H1 (cell line): Measurements from ENCODE around the gene GULP1. TPM values are rescaled to one million over a fixed set of nuclear protein-coding genes. Genes with fewer than 3 reads are reported as not detected.

Experiments
- CTCF ChIA-PET: fragments of 300-600 bp; sonication (Branson Sonifier 250); formaldehyde crosslinking; loops from one replicate; lab custom pipeline; 2021; ENCODE audit not compliant: partially characterized antibody; lab: Charles Lee
- POLR2A ChIA-PET: fragments of 300-600 bp; sonication (Branson Sonifier 250); formaldehyde crosslinking; loops from one replicate; lab custom pipeline; 2021; ENCODE audit warnings: inconsistent platforms; ENCODE audit not compliant: partially characterized antibody; lab: Charles Lee
- DNase-seq, 2 experiments: peaks; one replicate each; pipeline versions ENCODE4 v3.0.0 to v3.0.0-alpha.2; 2010 to 2022; ENCODE audit warnings: low spot score in 2 of 2, low read depth in 1 of 2, mixed read lengths in 1 of 2
- FAIRE-seq: peaks from 2 replicates; lab custom pipeline; 2011; peaks lifted over from hg19 to GRCh38; lab: Jason Lieb, UNC
- H2AFZ ChIP-seq: 2 replicates; pipeline ENCODE4 v1.8.1; 2012; ENCODE audit warnings: low read length, inconsistent platforms
- H2AK5ac ChIP-seq: 2 replicates; pipeline ENCODE4 v1.6.1; 2013; ENCODE audit warnings: low read depth, low read length
- H2BK120ac ChIP-seq: replicated peaks from 2 replicates; pipeline ENCODE3; 2013; ENCODE audit warnings: low read depth, low read length, inconsistent platforms
- H2BK12ac ChIP-seq: 2 replicates; pipeline ENCODE4 v1.6.1; 2013; ENCODE audit warnings: low read depth, low read length
- H2BK15ac ChIP-seq: 2 replicates; pipeline ENCODE4 v1.6.1; 2013; ENCODE audit warnings: low read length
- H2BK20ac ChIP-seq: 2 replicates; pipeline ENCODE4 v1.6.1; 2013; ENCODE audit warnings: low read length
- H2BK5ac ChIP-seq: 2 replicates; pipeline ENCODE4 v1.6.1; 2013; ENCODE audit warnings: low read depth, low read length
- H3K14ac ChIP-seq: 2 replicates; pipeline ENCODE4 v1.6.1; 2013; ENCODE audit warnings: inconsistent platforms; ENCODE audit not compliant: insufficient read length
- H3K18ac ChIP-seq: 2 replicates; pipeline ENCODE4 v1.6.1; 2013; ENCODE audit warnings: low read length; ENCODE audit errors: extremely low read depth
- H3K23ac ChIP-seq: 2 replicates; pipeline ENCODE4 v1.6.1; 2013; ENCODE audit warnings: inconsistent platforms; ENCODE audit not compliant: insufficient read length
- H3K23me2 ChIP-seq: 2 replicates; pipeline ENCODE4 v1.6.1; 2013; ENCODE audit warnings: low read depth, low read length
- H3K27ac ChIP-seq: 2 replicates; pipeline ENCODE4 v1.6.1; 2011; ENCODE audit warnings: low read depth, low read length, inconsistent platforms
- H3K27me3 ChIP-seq, 4 experiments: replicated peaks in 1 of 4; 1 replicate in 1 of 4; 2 replicates in 3 of 4; pipeline versions ENCODE4 v1.6.1 to v1.8.1; 2011 to 2013; ENCODE audit warnings: low read length in 3 of 4, mild to moderate bottlenecking in 3 of 4, inconsistent platforms in 2 of 4, mixed read lengths in 2 of 4, moderate library complexity in 1 of 4; ENCODE audit not compliant: control insufficient read depth in 3 of 4, insufficient read depth in 3 of 4; ENCODE audit errors: extremely low read depth in 1 of 4
- H3K36me3 ChIP-seq, 4 experiments: 2 replicates each; pipeline versions ENCODE4 v1.6.1 to v1.8.1; 2011 to 2013; ENCODE audit warnings: mild to moderate bottlenecking in 4 of 4, low read length in 3 of 4, moderate library complexity in 2 of 4, control low read depth in 1 of 4, inconsistent platforms in 1 of 4; ENCODE audit not compliant: insufficient read depth in 4 of 4, control insufficient read depth in 2 of 4
- H3K4ac ChIP-seq: replicated peaks from 2 replicates; pipeline ENCODE3; 2013; ENCODE audit warnings: low read length, low read depth, mixed read lengths, inconsistent platforms; ENCODE audit not compliant: insufficient read length
- H3K4me1 ChIP-seq, 4 experiments: replicated peaks in 1 of 4; 1 replicate in 1 of 4; 2 replicates in 3 of 4; pipeline versions ENCODE4 v1.6.1 to v1.8.1; 2011 to 2013; ENCODE audit warnings: low read length in 3 of 4, inconsistent platforms in 2 of 4, mixed read lengths in 1 of 4; ENCODE audit not compliant: insufficient read depth in 4 of 4, control insufficient read depth in 3 of 4
- H3K4me2 ChIP-seq, 2 experiments: 2 replicates each; pipeline versions ENCODE4 v1.6.1 to v1.8.1; 2011 to 2013; ENCODE audit warnings: low read depth in 2 of 2, low read length in 2 of 2, control low read depth in 1 of 2, inconsistent platforms in 1 of 2, mild to moderate bottlenecking in 1 of 2; ENCODE audit not compliant: insufficient read depth in 1 of 2
- H3K4me3 ChIP-seq, 4 experiments: fragments of 200-600, 300-600 bp in 1 of 4; sonication (generic), shearing (Covaris generic), sonication (Bioruptor Twin) in 1 of 4; 2 replicates each; pipeline versions ENCODE4 v1.5.1 to v1.8.1; 2011 to 2016; ENCODE audit warnings: low read length in 4 of 4, low read depth in 3 of 4, control low read depth in 2 of 4, inconsistent platforms in 2 of 4, mild to moderate bottlenecking in 2 of 4, mixed read lengths in 1 of 4, moderate library complexity in 1 of 4; ENCODE audit not compliant: insufficient read depth in 2 of 4; ENCODE audit errors: extremely low read depth in 1 of 4
- H3K56ac ChIP-seq: replicated peaks from 2 replicates; pipeline ENCODE3; 2013; ENCODE audit warnings: low read depth, mild to moderate bottlenecking, mixed read lengths, low read length, inconsistent platforms; ENCODE audit not compliant: insufficient read length
- H3K79me1 ChIP-seq: 2 replicates; pipeline ENCODE4 v1.6.1; 2013; ENCODE audit warnings: low read depth, low read length, control low read depth
- H3K79me2 ChIP-seq, 2 experiments: 2 replicates each; pipeline versions ENCODE4 v1.6.1 to v1.8.1; 2012 to 2013; ENCODE audit warnings: low read length in 2 of 2, mild to moderate bottlenecking in 2 of 2, inconsistent platforms in 1 of 2; ENCODE audit not compliant: insufficient read depth in 2 of 2, control insufficient read depth in 1 of 2
- H3K9ac ChIP-seq, 4 experiments: replicated peaks in 1 of 4; 1 replicate in 1 of 4; 2 replicates in 3 of 4; pipeline versions ENCODE4 v1.6.1 to v1.8.1; 2011 to 2013; ENCODE audit warnings: low read depth in 3 of 4, low read length in 3 of 4, control low read depth in 2 of 4, mild to moderate bottlenecking in 2 of 4, moderate library complexity in 2 of 4, inconsistent platforms in 1 of 4; ENCODE audit errors: extremely low read depth in 1 of 4
- H3K9me3 ChIP-seq, 2 experiments: 2 replicates each; pipeline versions ENCODE4 v1.6.1 to v1.8.1; 2012 to 2013; ENCODE audit warnings: mild to moderate bottlenecking in 2 of 2, moderate library complexity in 2 of 2, control low read depth in 1 of 2, inconsistent platforms in 1 of 2, low read depth in 1 of 2, low read length in 1 of 2, mixed read lengths in 1 of 2; ENCODE audit not compliant: insufficient read depth in 2 of 2
- H4K20me1 ChIP-seq, 2 experiments: replicated peaks in 1 of 2; 2 replicates each; pipeline versions ENCODE3 to v1.8.1; 2011 to 2013; ENCODE audit warnings: inconsistent platforms in 2 of 2, low read length in 2 of 2, mild to moderate bottlenecking in 1 of 2; ENCODE audit not compliant: insufficient read depth in 2 of 2, control insufficient read depth in 1 of 2
- H4K5ac ChIP-seq: 2 replicates; pipeline ENCODE4 v1.6.1; 2013; ENCODE audit warnings: low read length, low read depth, mixed read lengths, inconsistent platforms; ENCODE audit not compliant: insufficient read length
- H4K8ac ChIP-seq: 2 replicates; pipeline ENCODE4 v1.8.0; 2013; ENCODE audit warnings: mild to moderate bottlenecking, moderate library complexity, low read length, inconsistent platforms; ENCODE audit not compliant: insufficient read depth; ENCODE audit errors: extremely low read depth
- H4K91ac ChIP-seq: replicated peaks from 2 replicates; pipeline ENCODE3; 2013; ENCODE audit warnings: low read length, mixed read lengths, inconsistent platforms; ENCODE audit not compliant: insufficient read length
- CHD1 ChIP-seq: IDR thresholded peaks from 2 replicates; pipeline ENCODE4 v1.6.1; 2012; ENCODE audit warnings: low read depth, low read length, improper control_type of control experiment
- RAD21 ChIP-seq, 2 experiments: IDR thresholded peaks in 1 of 2; conservative IDR thresholded peaks in 1 of 2; 2 replicates each; pipeline ENCODE4 v1.6.1; 2011; ENCODE audit warnings: low read depth in 2 of 2, low read length in 2 of 2, improper control_type of control experiment in 1 of 2, inconsistent platforms in 1 of 2, mild to moderate bottlenecking in 1 of 2, moderate library complexity in 1 of 2
- SAP30 ChIP-seq: fragments of 300-600 bp; sonication (generic); IDR thresholded peaks from 2 replicates; pipeline ENCODE4 v1.7.1; 2012; ENCODE audit warnings: low read length, moderate library complexity, mild to moderate bottlenecking, inconsistent platforms; ENCODE audit not compliant: insufficient read depth, insufficient replicate concordance
- TEAD4 ChIP-seq: IDR thresholded peaks from 2 replicates; pipeline ENCODE4 v1.6.1; 2012; ENCODE audit warnings: low read depth, low read length, inconsistent platforms, mixed read lengths
- WGBS, 2 experiments: shearing (Covaris generic) in 1 of 2; methylation state at CpG; one replicate each; pipeline versions ENCODE4 v1.1.6 to v1.1.7; 2013 to 2015; ENCODE audit warnings: low lambda C conversion rate in 2 of 2, mixed read lengths in 2 of 2, inconsistent platforms in 1 of 2, low coverage in 1 of 2, missing lambda C conversion rate in 1 of 2; ENCODE audit not compliant: insufficient replicate concordance in 2 of 2, insufficient coverage in 1 of 2, insufficient read length in 1 of 2; ENCODE audit errors: extremely low coverage in 1 of 2, missing lambda C conversion rate in 1 of 2; 5-methylcytosine and 5-hydroxymethylcytosine counted together
- polyA plus RNA-seq, 7 experiments: library from polyadenylated mRNA; depleted of rRNA in 3 of 7; stranded (reverse) in 5 of 7; unstranded in 2 of 7; fragments of >200 nt in 5 of 7; fragments of 200-250 nt in 2 of 7; gene quantifications; 1 replicate in 5 of 7; 2 replicates in 1 of 7; 4 replicates in 1 of 7; pipeline versions ENCODE4 v1.2.1 to v1.2.3, GENCODE V29; 2011 to 2013; ENCODE audit warnings: missing spikeins in 2 of 7, mixed read lengths in 2 of 7
- total RNA-seq: library from RNA; stranded (reverse); fragmentation: NEBNext Ultra II Directional; extraction: Animal tissue kit (Norgen Biotek cat#: 25700); gene quantifications from 2 replicates; pipeline ENCODE4 v1.2.1, GENCODE V29; 2021

The GULP1 gene
- total and polyA plus RNA-seq, 2 of the 8 experiments (the other 6 are each of a cell fraction or from before 2014, with no cell fraction given), result 69.7 to 139 TPM

DNA sequence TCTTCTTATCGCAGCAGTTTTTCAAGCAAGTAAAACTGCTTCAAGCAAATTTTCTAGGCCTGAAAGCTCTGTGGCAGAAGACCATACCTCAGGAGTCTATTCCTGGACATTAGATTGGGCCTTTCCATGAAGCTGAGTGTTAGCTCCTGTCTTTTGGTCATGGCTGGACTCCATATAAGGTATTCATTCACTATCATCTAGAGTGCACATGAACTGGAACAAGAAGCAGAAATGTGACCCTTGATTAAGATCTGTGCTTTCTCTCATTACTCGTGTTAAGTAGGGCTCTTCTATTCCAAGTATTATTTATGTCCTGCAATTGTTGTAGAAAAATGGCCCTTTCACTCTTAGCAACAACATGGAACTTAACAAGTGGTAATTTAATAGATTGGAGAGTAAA is 5.9 kb upstream of the GULP1 start:
- Histone ChIP-seq H3K27ac (no peak overlapping the region), H3K56ac (no peak overlapping the region), H2BK5ac (no peak overlapping the region), H2BK20ac (no peak overlapping the region), H3K14ac (no peak overlapping the region), H4K5ac (no peak overlapping the region), H3K36me3 (no peaks in the 10 kb centered on the region), H2BK12ac (no peak overlapping the region), H2BK120ac (no peak overlapping the region), H2AFZ (no peak overlapping the region), H3K4me2 (no peak overlapping the region), H3K27me3 (no peaks in the 10 kb centered on the region), H3K23ac (no peak overlapping the region), H3K9ac (no peak overlapping the region), H3K79me2 (peaks cover 0 to 10% of the 10 kb centered on the region in 2 experiments; a peak in 2 of 4 replicates), H4K8ac (no peak overlapping the region), H3K23me2 (no peaks in the 10 kb centered on the region), H2BK15ac (no peak overlapping the region), H3K9me3 (peaks cover 0 to 2% of the 10 kb centered on the region in 2 experiments; a peak in 1 of 4 replicates), H4K91ac (no peak overlapping the region), H2AK5ac (no peak overlapping the region), H3K4me3 (no peak overlapping the region), H3K79me1 (no peaks in the 10 kb centered on the region), H3K18ac (no peak overlapping the region), H4K20me1 (no peaks in the 10 kb centered on the region), H3K4me1 (peaks cover 0 to 3% (median 0%) of the 10 kb centered on the region in 4 experiments; a peak in 2 of 7 replicates), H3K4ac (no peak overlapping the region)
- FAIRE-seq, result no peak
- TF ChIP-seq RAD21 (IDR thresholded peaks at IDR 0.05 in 1 of 2, conservative IDR thresholded peaks at IDR 0.05 in 1 of 2; ENCODE audit: low read depth in 2 of 2, low read length in 2 of 2) (no peak), SAP30 (no peak), CHD1 (no peak), TEAD4 (no peak)
- DNase-seq, result no peak
- POLR2A ChIA-PET, result no interaction called here
- 94% methylated on average over 2 of the region's 2 CpGs; no CpG with 5 or more reads in 1 of the 2 experiments for WGBS, 2 experiments
- CTCF ChIA-PET, result interaction anchor here (1.1 kb wide), 1 partner anchor 17 kb away, joined by 3 read pairs; no protein-coding TSS in a partner anchor
